HG02678 (cell line): ENCODE data around the gene KRT31.
"Not testable (repeated sequence)": the region's sequence is repeated elsewhere in the genome, so short reads cannot be mapped to it uniquely, and the experiment has no call there.

Experiments
- ATAC-seq: cut with Tn5 transposase; IDR thresholded peaks from one replicate; pipeline ENCODE4 v1.9.1; 2021; ENCODE audit warnings: mild to moderate bottlenecking, moderate library complexity; ENCODE audit not compliant: unreplicated experiment

Gene KRT31

DNA sequence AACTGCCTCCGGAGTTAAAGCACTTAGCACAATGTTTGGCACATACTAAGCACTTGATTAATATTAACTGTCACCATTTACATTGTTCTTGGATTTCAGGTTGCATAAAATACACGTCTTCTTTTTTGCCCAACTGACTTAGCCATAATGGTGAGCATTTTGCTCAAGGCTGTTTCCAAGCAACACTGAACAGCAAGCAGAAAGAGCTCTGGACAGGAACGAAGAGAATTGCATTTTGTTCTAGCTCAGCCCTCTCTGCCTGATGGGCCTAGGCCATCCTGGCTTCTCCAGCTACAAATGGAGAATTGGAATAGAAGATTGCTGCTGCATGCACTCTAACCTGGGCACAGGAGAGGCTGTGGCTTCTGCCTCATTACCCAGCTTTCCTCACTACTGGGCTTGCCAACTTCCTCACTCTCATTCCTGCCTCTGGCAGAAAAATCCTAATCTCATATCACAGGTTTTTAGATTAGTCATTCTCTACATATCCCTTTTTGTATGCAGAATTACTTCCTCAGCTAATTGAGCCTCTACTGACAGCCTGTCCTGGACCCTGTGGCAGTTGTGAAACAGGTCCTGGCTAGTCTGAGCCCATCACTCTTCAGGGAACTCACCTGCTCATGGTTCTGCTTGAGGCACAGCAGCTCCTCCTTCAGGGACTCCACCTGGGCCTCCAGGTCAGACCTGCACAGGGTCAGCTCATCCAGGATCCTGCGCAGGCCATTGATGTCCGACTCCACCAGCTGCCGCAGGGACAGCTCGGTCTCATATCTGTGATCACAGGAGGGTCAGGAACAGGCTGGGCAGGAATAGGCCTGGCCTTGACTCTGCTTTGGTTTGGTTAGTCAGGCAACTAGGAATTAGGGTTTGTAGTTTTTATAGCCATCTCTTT is 49.3 kb downstream of the KRT31 start:
- no peak for ATAC-seq

- ATAC-seq, result not testable (repeated sequence)
Measured at GRCh38 chr17:41346421-41346820, 51.0 kb downstream of the KRT31 start.

GRCh38 chr17:41345992-41346391 is 51.4 kb downstream of the KRT31 start:
- no peak for ATAC-seq
